MM.1S (cell line): ENCODE results near the gene FLAD1.

Experiments used
- EZH2 ChIP-seq: fragments of 300-600 bp; sonication (generic); optimal IDR thresholded peaks from 2 replicates; pipeline ENCODE3; 2017; ENCODE audit warnings: low read depth, mild to moderate bottlenecking, antibody characterized with exemption, low read length, mixed read lengths
- TF ChIP-seq, protein P1 (sequence below): fragments of 300-600 bp; sonication (generic); IDR thresholded peaks from 2 replicates; pipeline ENCODE4 v1.5.1; 2016; ENCODE audit warnings: antibody characterized with exemption, low read length, mixed read lengths

DNA sequence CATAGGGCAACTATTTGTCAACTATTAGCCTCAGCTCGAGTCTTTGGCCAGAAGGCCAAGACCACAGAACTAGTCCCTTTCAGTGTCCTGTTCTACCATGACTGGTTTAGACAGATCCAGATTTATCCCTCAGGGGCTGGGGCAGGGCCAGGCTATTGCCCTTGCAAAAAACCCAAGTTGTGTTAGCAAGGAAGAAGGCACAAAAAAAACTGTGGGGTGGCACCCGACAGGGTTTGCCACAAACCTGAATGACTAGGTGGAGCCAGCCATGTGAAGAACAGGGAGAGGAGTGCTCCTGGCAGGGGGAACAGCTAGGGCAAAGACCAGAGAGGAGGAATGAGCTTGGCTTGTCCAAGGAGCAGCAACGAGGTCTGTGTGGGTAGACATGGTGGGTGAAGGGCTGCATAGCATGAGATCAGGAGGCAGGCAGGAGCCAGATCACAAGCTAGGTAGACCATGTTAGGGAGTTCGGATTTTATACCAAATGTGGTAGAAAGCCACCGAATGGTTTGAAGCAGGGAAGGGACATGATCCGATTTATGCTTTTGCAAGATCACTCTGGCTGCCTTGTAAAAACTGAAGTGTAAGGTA is 54.8 kb downstream of the FLAD1 start:
- TF ChIP-seq, protein P1, sequence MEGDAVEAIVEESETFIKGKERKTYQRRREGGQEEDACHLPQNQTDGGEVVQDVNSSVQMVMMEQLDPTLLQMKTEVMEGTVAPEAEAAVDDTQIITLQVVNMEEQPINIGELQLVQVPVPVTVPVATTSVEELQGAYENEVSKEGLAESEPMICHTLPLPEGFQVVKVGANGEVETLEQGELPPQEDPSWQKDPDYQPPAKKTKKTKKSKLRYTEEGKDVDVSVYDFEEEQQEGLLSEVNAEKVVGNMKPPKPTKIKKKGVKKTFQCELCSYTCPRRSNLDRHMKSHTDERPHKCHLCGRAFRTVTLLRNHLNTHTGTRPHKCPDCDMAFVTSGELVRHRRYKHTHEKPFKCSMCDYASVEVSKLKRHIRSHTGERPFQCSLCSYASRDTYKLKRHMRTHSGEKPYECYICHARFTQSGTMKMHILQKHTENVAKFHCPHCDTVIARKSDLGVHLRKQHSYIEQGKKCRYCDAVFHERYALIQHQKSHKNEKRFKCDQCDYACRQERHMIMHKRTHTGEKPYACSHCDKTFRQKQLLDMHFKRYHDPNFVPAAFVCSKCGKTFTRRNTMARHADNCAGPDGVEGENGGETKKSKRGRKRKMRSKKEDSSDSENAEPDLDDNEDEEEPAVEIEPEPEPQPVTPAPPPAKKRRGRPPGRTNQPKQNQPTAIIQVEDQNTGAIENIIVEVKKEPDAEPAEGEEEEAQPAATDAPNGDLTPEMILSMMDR = no peak
- no peak for TF ChIP-seq EZH2
